Measurements from ENCODE around the gene SCRT2. TPM values are rescaled to one million over a fixed set of nuclear protein-coding genes. Genes with fewer than 3 reads are reported as not detected.

The SCRT2 gene
- total and polyA plus RNA-seq, 2 donors (not counting 3 experiments of a cell fraction or from before 2014, with no cell fraction given) = not detected

GRCh38 chr20:699342-699741 is 23.7 kb upstream of the SCRT2 start:
- no peaks in the 10 kb centered on the region for H3K79me2 ChIP-seq (ENCODE audit: control insufficient read depth, insufficient read depth, low read length)
- no peak overlapping the region for H2AFZ ChIP-seq (ENCODE audit: low read depth, low read length)
- H3K9me1 ChIP-seq (replicated peaks; ENCODE audit: control insufficient read depth, extremely low read depth, insufficient read depth, low read length) = no peaks in the 10 kb centered on the region
- H3K36me3 ChIP-seq (ENCODE audit: control insufficient read depth in 2 of 2, extremely low read depth in 1 of 2, insufficient read depth in 2 of 2, low read length in 2 of 2) = no peaks in the 10 kb centered on the region
- no peak overlapping the region for H3K27ac ChIP-seq (ENCODE audit: insufficient read depth, low read depth, low read length)
- TF ChIP-seq EZH2 (IDR thresholded peaks at IDR 0.05; ENCODE audit: borderline replicate concordance, low read depth, low read length, severe bottlenecking) (no peak), MYC (IDR thresholded peaks at IDR 0.05; ENCODE audit: low read depth, low read length) (no peak), MAX (IDR thresholded peaks at IDR 0.05; ENCODE audit: insufficient read depth, insufficient read length) (no peak), JUN (IDR thresholded peaks at IDR 0.05; ENCODE audit: borderline replicate concordance, insufficient read depth, insufficient read length, low read depth) (no peak), GATA2 (IDR thresholded peaks at IDR 0.05; ENCODE audit: insufficient read depth, insufficient read length, low read depth, low read length) (no peak), FOS (IDR thresholded peaks at IDR 0.05; ENCODE audit: borderline replicate concordance, insufficient read depth, low read length) (no peak), POLR2AphosphoS5 (IDR thresholded peaks at IDR 0.05; ENCODE audit: insufficient read depth, low read depth, low read length) (no peak), POLR2A (IDR thresholded peaks at IDR 0.05; ENCODE audit: low read depth, low read length) (no peak), CTCF (IDR thresholded peaks at IDR 0.05; ENCODE audit: extremely low read depth in 1 of 2, insufficient read depth in 1 of 2, low read depth in 1 of 2, low read length in 2 of 2) (no peak)
- POLR2A ChIA-PET = no interaction called here
- H4K20me1 ChIP-seq (replicated peaks; ENCODE audit: control insufficient read depth, extremely low read depth, insufficient read depth, low read length) = no peaks in the 10 kb centered on the region
- dilution Hi-C loops (cut with MboI; ENCODE audit: extremely low pct_ligation_motif_present, low sequenced_read_pairs) = no loop called here
- H3K4me1 ChIP-seq (ENCODE audit: control insufficient read depth, extremely low read depth, insufficient read depth, low read length) = no peaks in the 10 kb centered on the region
- no peak overlapping the region for H3K4me3 ChIP-seq (replicated peaks in 1 of 3; ENCODE audit: insufficient read depth in 1 of 3, low read depth in 1 of 3, low read length in 3 of 3)
- H3K9ac ChIP-seq (replicated peaks; ENCODE audit: extremely low read depth, insufficient read depth, low read length) = no peak overlapping the region
- FAIRE-seq (no peak), DNase-seq (ENCODE audit: low read depth, low spot score) (no peak)
- no peak overlapping the region for H3K4me2 ChIP-seq (ENCODE audit: insufficient read depth, low read length)
- CTCF ChIA-PET = interaction anchor here (1.8 kb wide), 1 partner anchor 32 kb away, joined by 8 read pairs; no protein-coding TSS in a partner anchor
- BruUV-seq (replicated peaks) = no TSS peak
- intact Hi-C loops (cut with micrococcal nuclease) = no loop called here
- no peaks in the 10 kb centered on the region for H3K9me3 ChIP-seq (replicated peaks; ENCODE audit: control insufficient read depth, insufficient read depth, low read length)
- H3K27me3 ChIP-seq (ENCODE audit: control insufficient read depth in 2 of 2, insufficient read depth in 2 of 2, low read length in 2 of 2) = peaks cover 0 to 3% of the 10 kb centered on the region in 2 experiments

Measured in endothelial cell of umbilical vein (primary cell).